ENCODE measurements around the gene TAGLN2.

The TAGLN2 gene

DNA sequence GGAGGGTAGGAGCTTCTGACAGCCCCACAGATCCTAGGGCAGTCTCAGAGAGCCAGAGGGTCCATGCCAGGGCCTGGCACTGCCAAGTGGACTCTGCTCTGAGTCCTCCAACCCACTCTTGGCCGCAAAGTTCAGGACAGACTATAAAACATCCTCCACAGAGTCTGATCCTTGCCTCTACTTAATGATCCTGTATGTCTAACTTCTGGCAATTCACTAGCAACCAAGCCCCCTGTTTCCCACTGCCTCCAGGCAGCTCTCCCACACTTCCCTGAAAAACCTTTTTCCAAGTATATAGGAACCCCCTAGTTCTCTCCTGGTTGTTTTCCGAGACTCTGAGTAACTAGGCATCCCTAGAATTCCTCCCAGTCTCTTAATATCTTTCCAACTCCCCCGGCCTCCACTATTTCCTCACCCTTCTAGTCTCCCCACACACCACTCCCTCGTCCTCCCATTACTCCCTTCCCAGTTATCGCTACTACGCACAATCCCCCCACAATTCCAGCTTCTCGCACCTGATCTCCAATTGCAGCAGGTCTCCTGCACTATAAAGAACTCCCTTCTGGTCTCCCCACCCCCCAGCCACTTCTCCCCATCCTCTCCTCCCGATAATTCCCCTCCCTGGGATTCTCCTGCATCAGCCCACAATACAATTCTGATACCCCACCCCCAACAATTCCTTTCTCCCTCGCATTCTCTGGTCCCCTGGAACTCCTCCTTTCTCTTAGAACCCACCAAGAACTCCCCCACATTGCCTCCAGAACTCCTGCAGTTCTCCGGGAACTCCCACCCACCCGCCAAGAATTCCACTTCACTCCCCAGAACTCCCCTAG lies 19.5 kb upstream of the TAGLN2 start:
- no peak for DNase-seq (ENCODE audit: low read depth)
- no peak overlapping the region for H3K4me3 ChIP-seq (ENCODE audit: low read depth, low read length)
- TF ChIP-seq, protein P1, sequence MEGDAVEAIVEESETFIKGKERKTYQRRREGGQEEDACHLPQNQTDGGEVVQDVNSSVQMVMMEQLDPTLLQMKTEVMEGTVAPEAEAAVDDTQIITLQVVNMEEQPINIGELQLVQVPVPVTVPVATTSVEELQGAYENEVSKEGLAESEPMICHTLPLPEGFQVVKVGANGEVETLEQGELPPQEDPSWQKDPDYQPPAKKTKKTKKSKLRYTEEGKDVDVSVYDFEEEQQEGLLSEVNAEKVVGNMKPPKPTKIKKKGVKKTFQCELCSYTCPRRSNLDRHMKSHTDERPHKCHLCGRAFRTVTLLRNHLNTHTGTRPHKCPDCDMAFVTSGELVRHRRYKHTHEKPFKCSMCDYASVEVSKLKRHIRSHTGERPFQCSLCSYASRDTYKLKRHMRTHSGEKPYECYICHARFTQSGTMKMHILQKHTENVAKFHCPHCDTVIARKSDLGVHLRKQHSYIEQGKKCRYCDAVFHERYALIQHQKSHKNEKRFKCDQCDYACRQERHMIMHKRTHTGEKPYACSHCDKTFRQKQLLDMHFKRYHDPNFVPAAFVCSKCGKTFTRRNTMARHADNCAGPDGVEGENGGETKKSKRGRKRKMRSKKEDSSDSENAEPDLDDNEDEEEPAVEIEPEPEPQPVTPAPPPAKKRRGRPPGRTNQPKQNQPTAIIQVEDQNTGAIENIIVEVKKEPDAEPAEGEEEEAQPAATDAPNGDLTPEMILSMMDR (IDR thresholded peaks at IDR 0.05; ENCODE audit: insufficient read depth, low read depth, low read length, missing control alignments) = no peak

DNA sequence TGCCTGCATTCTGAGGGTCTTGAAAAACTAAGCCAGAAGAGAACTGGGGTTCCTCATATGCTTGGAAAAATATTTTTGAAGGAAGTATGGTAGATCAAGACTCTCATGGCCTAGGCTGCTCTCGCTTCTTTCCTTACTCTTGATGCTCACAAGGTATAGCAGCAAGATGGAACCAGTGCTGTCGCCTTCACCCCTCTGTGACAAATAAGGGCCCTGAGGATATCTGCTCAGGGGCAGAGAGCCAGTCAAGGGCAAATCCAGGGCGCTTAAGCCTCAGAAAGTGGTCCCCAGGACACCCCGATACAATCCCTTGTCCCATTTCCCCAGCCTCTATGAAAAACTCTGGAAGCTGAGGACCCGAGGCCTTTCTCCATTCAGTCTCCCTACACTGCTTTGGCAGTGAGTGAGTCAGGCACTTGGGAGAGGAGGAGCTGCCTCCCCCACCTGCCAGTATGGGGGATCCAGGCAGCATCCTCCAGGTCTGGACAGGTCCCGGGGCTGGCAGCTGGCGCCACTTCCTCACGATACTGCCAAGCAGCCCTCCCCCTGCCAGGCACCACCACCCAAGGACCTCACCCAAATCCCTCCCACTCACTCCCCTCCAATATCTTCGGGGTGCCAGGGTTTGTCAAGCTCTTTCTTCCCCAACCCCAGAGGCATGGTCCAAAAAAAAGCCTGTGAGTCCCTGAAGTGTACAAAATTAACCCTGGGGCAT lies 18.8 kb upstream of the TAGLN2 start:
- DNase-seq (ENCODE audit: low read depth) = no peak
- TF ChIP-seq, protein P1 (IDR thresholded peaks at IDR 0.05; ENCODE audit: insufficient read depth, low read depth, low read length, missing control alignments) = no peak
- no peak overlapping the region for H3K4me3 ChIP-seq (ENCODE audit: low read depth, low read length)

DNA sequence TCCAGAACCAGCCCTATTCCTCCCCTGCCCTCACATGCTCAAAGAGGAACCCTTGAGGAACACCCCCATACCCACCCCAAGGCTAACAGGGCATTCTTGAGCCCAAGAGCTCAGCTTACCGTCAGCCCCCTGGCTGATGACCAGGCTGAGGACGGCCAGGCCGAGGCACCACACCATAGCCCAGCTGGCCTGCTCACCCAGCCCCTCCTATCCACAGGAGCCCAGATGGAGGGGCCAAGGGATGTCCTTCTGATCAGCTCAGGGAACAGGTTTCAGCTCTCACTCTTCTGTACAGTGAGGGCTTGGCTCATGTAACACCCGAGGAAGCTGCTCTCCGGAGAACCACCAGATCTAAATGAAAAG lies 18.0 kb upstream of the TAGLN2 start:
- H3K4me3 ChIP-seq (ENCODE audit: low read depth, low read length) = no peak overlapping the region
- TF ChIP-seq, protein P1 (IDR thresholded peaks at IDR 0.05; ENCODE audit: insufficient read depth, low read depth, low read length, missing control alignments) = no peak
- DNase-seq (ENCODE audit: low read depth) = no peak

DNA sequence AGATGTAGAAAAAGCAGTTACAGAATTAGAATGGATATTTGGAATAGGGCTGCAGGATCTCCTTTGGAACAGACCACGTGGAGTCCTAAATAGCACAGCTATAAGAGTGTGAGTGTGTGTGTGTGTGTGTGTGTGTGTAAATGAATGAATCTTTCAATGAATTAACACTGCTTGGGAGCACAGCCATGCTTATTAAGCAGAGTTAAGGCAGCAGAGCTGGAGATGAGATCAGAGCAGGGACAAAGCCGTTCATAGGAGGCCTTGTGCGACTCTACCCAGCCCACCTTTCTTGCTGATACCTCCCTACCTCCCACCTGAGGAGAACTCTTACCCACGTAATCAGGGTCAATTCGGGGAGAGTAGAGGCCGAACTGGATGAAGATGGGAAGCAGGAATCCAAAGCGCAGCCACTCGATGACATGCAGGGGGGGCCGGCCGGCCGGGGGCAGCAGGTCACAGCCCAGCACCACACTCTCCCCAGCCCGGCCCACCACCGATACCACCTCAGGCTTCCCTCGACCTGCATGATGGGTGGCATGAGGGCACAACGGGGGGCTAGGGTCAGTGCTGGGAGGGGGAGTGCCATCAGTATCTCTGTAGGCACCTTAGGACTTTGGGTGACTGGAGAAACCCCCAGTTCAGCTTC lies 17.4 kb upstream of the TAGLN2 start:
- TF ChIP-seq, protein P1 (IDR thresholded peaks at IDR 0.05; ENCODE audit: insufficient read depth, low read depth, low read length, missing control alignments) = no peak
- H3K4me3 ChIP-seq (ENCODE audit: low read depth, low read length) = no peak overlapping the region
- DNase-seq (ENCODE audit: low read depth) = no peak

DNA sequence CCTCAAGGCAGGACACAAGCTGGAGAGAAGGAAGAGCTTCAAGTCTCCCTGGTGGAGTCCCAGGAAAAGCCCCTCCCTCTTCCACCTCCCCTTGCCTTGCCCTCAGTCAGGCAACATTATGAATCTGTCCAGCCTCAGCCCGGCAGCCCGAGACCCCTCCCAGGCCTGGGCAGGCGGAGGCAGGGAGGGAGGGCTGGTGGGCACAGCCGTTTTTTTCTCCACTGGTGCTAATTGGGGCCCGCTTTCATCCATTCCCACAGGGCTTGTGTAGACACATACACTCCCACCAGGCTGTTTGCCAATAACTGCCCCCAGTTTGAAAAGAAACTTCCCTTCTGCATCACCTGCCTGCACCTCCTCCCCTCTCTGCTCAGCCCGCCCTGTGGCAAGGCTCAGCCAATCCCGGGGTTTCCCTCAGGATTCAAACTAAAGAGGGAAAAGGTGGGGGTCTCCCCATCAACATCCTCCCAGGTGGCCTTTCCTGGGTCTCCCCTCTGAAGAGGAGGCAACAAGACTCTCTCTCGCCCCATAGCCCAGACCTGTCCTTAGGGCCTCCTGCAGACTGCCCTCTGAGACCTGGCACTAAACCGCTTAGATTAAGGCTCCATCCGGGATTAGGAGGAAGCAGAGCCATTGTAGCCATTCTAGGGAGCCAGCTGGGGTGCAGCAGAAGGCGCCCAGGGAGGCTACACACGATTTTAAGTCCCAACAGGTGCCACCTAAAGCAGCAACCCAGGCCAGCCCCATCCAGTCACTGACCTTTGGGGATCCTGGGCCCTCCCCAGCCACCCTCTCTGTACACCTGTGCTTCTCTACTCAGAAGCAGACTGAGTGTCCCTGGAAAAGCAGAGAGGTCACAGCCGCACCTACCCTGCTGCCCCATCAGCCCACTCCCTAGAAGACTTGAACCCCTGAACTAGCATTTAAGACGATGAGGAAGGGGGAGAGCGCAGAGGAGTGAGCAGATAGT lies 16.6 kb upstream of the TAGLN2 start:
- no peak for DNase-seq (ENCODE audit: low read depth)
- H3K4me3 ChIP-seq (ENCODE audit: low read depth, low read length) = no peak overlapping the region
- TF ChIP-seq, protein P1 (IDR thresholded peaks at IDR 0.05; ENCODE audit: insufficient read depth, low read depth, low read length, missing control alignments) = no peak

DNA sequence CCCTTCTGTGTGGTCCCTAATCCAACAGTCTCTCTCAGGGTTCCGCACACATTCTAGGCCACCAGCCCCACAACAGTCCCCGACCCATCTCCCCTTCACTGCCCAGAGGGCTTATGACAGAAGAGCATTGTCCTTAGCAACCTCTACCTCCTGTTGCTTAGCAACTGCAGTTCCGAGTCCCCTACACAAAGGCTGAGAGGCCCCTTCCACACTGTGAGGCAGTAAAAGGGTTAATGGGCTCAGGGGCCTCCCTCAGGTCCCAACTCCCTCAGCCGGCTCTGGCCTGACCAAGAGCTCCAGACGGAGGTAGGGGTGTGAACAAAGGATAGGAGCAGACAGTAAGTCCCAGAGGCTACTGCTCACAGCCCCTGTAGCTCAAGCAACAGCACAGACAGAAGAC lies 15.8 kb upstream of the TAGLN2 start:
- no peak overlapping the region for H3K4me3 ChIP-seq (ENCODE audit: low read depth, low read length)
- TF ChIP-seq, protein P1 (IDR thresholded peaks at IDR 0.05; ENCODE audit: insufficient read depth, low read depth, low read length, missing control alignments) = no peak
- no peak for DNase-seq (ENCODE audit: low read depth)

Data from GM12865 (cell line).